ENCODE results near the gene YBX2.
A peak's percentile ranks its signal among the peaks of the same experiment; 100 is the strongest.
"Not testable (repeated sequence)": the region's sequence is repeated elsewhere in the genome, so short reads cannot be mapped to it uniquely, and the experiment has no call there.

YBX2 gene

GRCh38 chr17:7262935-7263800 lies 31.3 kb downstream of the YBX2 start:
- peak; percentile 18 for DNase-seq (ENCODE audit: low spot score)

DNA sequence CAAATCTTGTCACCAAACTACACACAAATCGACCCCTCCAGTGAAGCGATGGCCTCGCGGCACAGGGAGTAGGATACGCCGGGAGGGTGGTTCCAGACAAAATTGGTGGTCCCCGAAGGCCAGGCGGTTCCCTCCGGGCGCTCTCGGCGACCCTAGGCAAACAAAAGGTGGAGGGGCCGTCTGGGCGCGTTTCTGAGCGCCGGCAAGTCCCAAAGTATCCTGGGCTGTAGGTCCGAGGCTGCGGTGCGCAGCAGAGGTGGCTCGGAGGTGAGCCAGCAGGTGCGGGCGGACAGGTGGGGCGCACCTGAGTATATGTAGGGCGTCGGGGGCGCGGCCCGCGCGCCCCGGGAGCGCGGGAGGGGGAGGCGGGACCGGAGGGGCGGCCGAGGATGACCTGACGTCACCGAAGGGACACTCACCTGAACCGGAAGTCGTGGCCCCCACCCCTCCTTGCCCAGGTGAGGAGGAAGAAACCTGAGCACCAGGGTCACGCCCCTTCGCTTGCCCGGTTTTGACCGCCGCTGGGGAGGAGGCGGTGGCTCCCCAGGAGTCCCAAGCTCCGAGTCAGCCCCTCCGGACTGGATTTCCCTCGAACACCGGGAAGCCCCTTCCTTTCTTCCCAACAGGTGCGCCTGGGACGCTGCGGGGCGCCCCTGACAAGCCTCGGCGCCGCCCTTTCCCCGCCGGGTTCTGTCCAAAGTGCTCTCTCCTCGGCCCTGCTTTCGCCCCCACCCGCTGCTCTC lies 32.1 kb downstream of the YBX2 start, which contains the start of gene CLDN7:
Gene CLDN7 (minus strand): TSS at position 287 of the 743 bp plus-strand sequence. CDS start 435 bp downstream, outside the sequence.
- no peak for DNase-seq (ENCODE audit: low spot score)

DNA sequence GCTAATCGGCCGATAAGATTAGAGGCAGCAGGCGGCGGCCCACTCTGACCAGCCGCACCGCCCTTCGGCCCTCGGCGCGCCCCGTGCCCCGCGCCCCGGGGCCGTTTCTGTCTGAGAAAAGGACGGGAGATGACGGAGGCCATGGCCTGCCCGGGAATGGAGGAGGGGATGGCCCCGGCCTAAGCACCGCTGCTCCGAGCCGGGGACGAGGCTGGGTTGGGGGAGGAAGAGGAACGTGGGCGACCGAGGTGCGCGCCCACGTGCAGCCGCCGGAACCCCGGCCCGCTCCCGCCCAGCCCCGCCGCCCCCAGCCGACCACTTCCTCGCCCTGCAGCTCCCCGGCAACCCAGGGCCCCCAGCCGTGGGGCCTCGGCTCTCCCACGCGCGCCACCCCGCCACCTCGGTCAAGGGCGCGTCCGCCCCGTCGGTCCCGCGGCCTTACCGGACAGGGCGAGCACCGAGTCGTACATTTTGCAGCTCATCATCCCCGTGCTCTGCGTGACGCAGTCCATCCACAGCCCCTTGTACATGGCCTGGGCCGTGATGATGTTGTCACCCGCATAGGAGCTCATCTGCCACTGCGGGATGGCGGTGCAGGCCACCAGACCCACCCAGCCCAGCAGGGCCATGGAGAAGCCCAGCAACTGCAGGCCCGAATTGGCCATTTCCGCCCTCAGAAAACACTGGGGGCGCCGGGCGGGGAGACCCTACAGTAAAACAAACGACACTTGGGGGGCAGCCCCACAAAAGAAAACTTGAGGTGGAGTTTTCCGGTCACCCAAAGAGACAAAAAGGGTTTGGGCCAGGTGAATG lies 32.9 kb downstream of the YBX2 start:
- DNase-seq (ENCODE audit: low spot score), result peak; percentile 36

GRCh38 chr17:7260651-7261378 lies 33.6 kb downstream of the YBX2 start:
- DNase-seq (ENCODE audit: low spot score), result no peak

GRCh38 chr17:7260151-7260550 lies 34.3 kb downstream of the YBX2 start:
- no peak for DNase-seq (ENCODE audit: low spot score)

DNA sequence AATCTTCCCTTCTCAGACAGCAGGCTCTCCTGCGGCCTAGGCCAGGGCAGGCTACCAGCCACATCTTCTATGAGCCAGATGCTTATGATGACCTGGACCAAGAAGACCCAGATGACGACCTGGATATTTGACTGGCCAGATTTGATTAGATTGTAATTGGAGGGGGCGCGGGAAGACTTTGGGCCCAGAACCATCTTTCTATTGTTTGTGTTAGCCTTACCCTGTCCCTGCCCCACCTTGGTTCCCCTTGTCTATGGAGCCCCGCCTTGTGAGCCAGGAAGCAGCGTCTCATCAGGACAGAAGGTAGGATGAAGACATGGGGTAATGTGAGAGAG lies 34.9 kb downstream of the YBX2 start:
- DNase-seq (ENCODE audit: low spot score), result no peak

DNA sequence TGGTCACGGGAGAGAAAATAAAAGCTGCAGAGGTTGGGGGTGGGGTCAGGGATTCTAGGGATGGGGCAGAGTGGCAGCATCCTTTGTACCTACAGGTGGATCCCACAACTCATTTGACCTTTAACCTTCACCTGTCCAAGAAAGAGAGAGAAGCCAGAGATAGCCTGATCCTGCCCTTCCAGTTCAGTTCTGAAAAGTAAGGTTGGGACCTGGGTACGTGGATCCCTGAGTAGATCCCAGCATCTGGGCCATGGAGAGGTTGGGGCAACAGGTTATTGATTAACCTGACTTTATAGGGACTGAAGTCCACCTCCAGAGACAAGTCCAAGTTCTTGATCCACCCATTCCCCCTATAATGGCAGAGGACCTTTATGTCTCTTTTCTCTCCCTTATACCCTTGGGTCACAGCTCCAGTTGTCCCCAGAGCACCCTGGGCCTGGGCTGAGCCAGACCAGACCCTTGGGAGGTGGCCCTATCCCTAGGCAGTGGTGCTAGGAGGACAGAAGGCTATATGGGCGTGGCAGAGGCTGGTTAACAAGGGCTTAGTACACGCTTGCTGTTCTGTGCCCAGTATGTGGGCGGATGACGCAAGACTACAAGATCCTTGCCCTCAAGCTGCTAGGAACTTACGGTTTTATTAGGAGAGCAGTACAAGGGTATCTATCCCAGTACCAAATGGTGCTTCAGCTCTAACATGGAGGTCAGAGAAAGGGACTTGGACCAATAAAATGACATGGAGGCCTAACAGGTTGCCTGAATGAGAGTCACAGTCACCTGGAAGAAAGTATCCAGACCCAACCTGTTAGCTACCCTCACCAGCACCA lies 35.5 kb downstream of the YBX2 start:
- DNase-seq (ENCODE audit: low spot score), result no peak

- no peak for DNase-seq (ENCODE audit: low spot score)
These were observed 37.5 kb downstream of the YBX2 start for GRCh38 chr17:7256766-7257456.

GRCh38 chr17:7254511-7254910 lies 39.9 kb downstream of the YBX2 start:
- no peak for DNase-seq (ENCODE audit: low spot score)

GRCh38 chr17:7253082-7253481 lies 41.4 kb downstream of the YBX2 start:
- no peak for DNase-seq (ENCODE audit: low spot score)

DNA sequence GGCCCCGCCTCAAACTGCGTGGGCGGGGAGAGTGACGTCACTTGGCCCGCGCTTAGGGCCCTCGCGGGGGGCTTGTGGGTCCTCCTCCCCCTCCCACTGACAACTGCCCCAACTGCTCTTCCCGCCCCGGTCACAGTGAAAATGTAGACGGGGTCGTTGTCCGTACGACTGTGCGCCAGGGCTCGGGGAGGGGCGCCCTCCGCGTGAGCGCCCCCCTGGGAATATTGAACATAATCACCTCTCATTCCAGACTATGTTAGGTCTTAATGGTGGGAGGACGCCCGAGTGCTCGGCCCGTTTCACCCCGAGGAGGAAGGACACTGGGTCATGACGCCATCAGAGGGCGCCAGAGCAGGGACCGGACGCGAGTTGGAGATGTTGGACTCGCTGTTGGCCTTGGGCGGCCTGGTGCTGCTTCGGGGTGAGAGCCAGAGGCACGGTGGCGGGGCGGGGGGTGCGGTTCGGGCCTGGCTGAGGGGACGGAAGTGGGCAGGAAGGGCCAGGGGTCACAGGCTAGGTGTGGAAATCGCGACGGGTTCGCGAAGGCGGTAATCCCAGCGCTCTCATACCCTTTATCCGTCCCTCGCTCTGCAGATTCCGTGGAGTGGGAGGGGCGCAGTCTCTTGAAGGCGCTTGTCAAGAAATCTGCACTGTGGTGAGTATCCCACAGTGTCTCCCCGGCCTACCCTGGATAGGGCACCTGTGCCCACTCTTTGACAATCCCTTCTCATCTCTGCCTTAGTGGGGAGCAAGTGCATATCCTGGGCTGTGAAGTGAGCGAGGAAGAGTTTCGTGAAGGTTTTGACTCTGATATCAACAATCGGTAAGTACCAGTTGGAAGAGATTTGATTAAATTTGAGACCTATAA lies 42.0 kb downstream of the YBX2 start, which contains the start of gene ELP5:
Gene ELP5 (plus strand): TSS at position 40 of the 868 bp plus-strand sequence. CDS start 336 bp downstream, at position 376.
- peak; percentile 91 for DNase-seq (ENCODE audit: low spot score)

DNA sequence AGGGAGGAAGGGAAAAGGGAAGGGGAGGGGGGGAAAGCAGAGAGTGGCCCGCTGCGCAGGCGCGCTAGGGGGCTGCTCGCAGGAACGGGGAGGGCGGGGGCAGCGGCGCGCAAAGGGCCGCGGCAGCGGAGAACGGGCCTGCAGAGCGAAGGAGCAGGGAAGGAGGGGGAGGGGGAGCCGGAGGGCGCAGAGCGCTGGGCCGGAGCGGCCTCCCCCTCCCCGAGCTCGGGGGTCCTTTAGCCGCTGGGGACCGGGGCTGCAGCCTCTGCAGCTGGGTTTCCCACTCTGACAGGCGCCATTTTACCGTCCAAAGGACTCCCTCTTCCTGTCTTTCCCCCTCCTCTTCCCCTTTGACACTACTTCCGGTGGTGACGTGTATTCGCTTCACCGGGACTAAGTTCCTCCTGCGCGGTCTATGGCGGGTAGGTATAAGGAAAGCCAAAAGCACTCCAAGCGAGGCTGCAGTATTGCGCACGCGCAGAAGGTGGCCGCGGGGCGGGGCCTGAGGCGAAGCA lies 42.7 kb downstream of the YBX2 start, which contains the start of gene CTDNEP1:
Gene CTDNEP1 (minus strand): TSS at position 74 of the 515 bp plus-strand sequence. CDS start 438 bp downstream, outside the sequence.
- DNase-seq (ENCODE audit: low spot score), result peak; percentile 96

- no peak for DNase-seq (ENCODE audit: low spot score)
These were observed 43.5 kb downstream of the YBX2 start for GRCh38 chr17:7250695-7251627.

DNA sequence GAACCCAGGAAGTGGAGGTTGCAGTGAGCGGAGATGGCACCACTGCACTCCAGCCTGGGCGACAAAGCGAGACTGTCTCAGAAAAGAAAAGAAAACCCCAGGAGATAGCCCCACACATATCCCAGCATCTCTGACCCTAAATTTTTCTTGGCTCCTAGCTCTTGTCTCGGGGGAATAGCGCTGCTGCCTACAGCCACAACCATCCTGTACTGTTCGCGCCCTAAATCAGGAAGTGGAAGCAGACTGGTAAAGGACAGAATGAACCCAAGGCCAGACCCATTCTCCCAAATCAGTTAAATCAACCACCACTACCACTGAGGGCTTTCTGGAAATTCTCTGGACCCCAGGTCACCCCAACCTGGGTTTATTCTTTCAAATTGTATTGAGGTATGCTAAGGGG lies 44.6 kb downstream of the YBX2 start:
- no peak for DNase-seq (ENCODE audit: low spot score)

- DNase-seq (ENCODE audit: low spot score), result no peak
These were observed 45.2 kb downstream of the YBX2 start for GRCh38 chr17:7249214-7249613.

- DNase-seq (ENCODE audit: low spot score), result no peak
These were observed 45.6 kb downstream of the YBX2 start for GRCh38 chr17:7248796-7249195.

GRCh38 chr17:7246779-7247178 lies 47.7 kb downstream of the YBX2 start:
- no peak for DNase-seq (ENCODE audit: low spot score)

- DNase-seq (ENCODE audit: low spot score), result not testable (repeated sequence)
These were observed 50.6 kb downstream of the YBX2 start for GRCh38 chr17:7243838-7244237.

All from germinal center (tissue), 1 donor.